Breast epithelium (tissue), 4 donors: Measurements from ENCODE around the gene STRBP. TPM values are rescaled to one million over a fixed set of nuclear protein-coding genes. Genes with fewer than 3 reads are reported as not detected.

ENCODE experiments used
- DNase-seq, 2 donors: peaks; one replicate each; pipeline ENCODE4 v3.0.0-alpha.2; 2019; ENCODE audit warnings: low spot score in 2 of 2
- H3K27ac ChIP-seq, 2 donors: fragments of 200-600 bp; sonication (generic) in 1 of 2; one replicate each; pipeline ENCODE4 v1.5.1; 2016 to 2019; ENCODE audit warnings: mild to moderate bottlenecking in 1 of 2
- H3K27me3 ChIP-seq, 2 donors: fragments of 200-600 bp; sonication (generic) in 1 of 2; one replicate each; pipeline versions ENCODE4 v1.5.1 to v1.6.0; 2017 to 2019; ENCODE audit warnings: control low read depth in 1 of 2, mild to moderate bottlenecking in 1 of 2
- H3K36me3 ChIP-seq: fragments of 200-600 bp; one replicate; pipeline ENCODE4 v1.5.1; 2019
- H3K4me1 ChIP-seq, 2 donors: fragments of 200-600 bp; sonication (generic); one replicate each; pipeline ENCODE4 v1.5.1; 2016 to 2019; ENCODE audit warnings: control low read depth in 1 of 2
- H3K4me3 ChIP-seq, 3 donors: fragments of 200-600 bp; sonication (generic); 1 replicate in 2 of 3; 2 replicates in 1 of 3; pipeline ENCODE4 v1.5.1; 2016 to 2019; ENCODE audit warnings: mild to moderate bottlenecking in 3 of 3, moderate library complexity in 2 of 3
- H3K9me3 ChIP-seq, 2 donors: fragments of 200-600 bp; sonication (generic) in 1 of 2; one replicate each; pipeline ENCODE4 v1.5.1; 2016 to 2019; ENCODE audit warnings: control low read depth in 1 of 2
- CTCF ChIP-seq, 3 donors: fragments of 450-650 bp; IDR thresholded peaks; one replicate each; pipeline ENCODE4 v1.5.1; 2016 to 2017; ENCODE audit warnings: antibody characterized with exemption in 3 of 3, mild to moderate bottlenecking in 3 of 3, moderate library complexity in 3 of 3
- POLR2A ChIP-seq: fragments of 450-650 bp; IDR thresholded peaks from one replicate; pipeline ENCODE4 v1.6.1; 2016; ENCODE audit warnings: antibody characterized with exemption, mild to moderate bottlenecking, moderate library complexity
- POLR2AphosphoS5 ChIP-seq, 3 donors: sonication (generic); formaldehyde crosslinking; IDR thresholded peaks; one replicate each; pipeline ENCODE4 v1.6.1; 2017; ENCODE audit warnings: antibody characterized with exemption in 3 of 3
- intact Hi-C: fragments of 100-400 bp; cut with DNase I; formaldehyde crosslinking; loops from one replicate; pipeline ENCODE4 v1.15.1; 2023; ENCODE audit warnings: low total_unique reads
- total RNA-seq, 3 donors: library from RNA; depleted of rRNA; stranded (reverse); fragments of >200 nt; gene quantifications; one replicate each; pipeline ENCODE4 v1.1.0, GENCODE V29; 2016

The STRBP gene
- total RNA-seq, 3 donors from 2014 or later, result 8.0 to 37.0 (median 22.6) TPM

GRCh38 chr9:123083680-123084079, 184.7 kb downstream of the STRBP start:
- Histone ChIP-seq H3K4me3 (no peak overlapping the region), H3K36me3 (no peaks in the 10 kb centered on the region), H3K27me3 (no peaks in the 10 kb centered on the region), H3K4me1 (no peaks in the 10 kb centered on the region), H3K9me3 (no peaks in the 10 kb centered on the region), H3K27ac (no peak overlapping the region)
- TF ChIP-seq CTCF (IDR thresholded peaks at IDR 0.05) (no peak), POLR2A (no peak), POLR2AphosphoS5 (IDR thresholded peaks at IDR 0.05) (no peak)
- DNase-seq, result no peak
- intact Hi-C loops, result no loop called here

- H3K36me3 ChIP-seq, result no peaks in the 10 kb centered on the region
- H3K4me1 ChIP-seq, result no peaks in the 10 kb centered on the region
- TF ChIP-seq CTCF (IDR thresholded peaks at IDR 0.05) (peak; percentile 20 to 56 (median 46)), POLR2AphosphoS5 (IDR thresholded peaks at IDR 0.05) (no peak), POLR2A (no peak)
- H3K27me3 ChIP-seq, result no peaks in the 10 kb centered on the region
- DNase-seq, result no peak
- no peak overlapping the region for H3K27ac ChIP-seq
- intact Hi-C loops, result no loop called here
- no peak overlapping the region for H3K4me3 ChIP-seq
- H3K9me3 ChIP-seq, result no peaks in the 10 kb centered on the region
Observed at GRCh38 chr9:123081824-123082223, 186.6 kb downstream of the STRBP start.

GRCh38 chr9:123080444-123080843, 187.9 kb downstream of the STRBP start:
- Histone ChIP-seq H3K4me3 (no peak overlapping the region), H3K4me1 (no peaks in the 10 kb centered on the region), H3K36me3 (no peaks in the 10 kb centered on the region), H3K27ac (no peak overlapping the region), H3K9me3 (no peaks in the 10 kb centered on the region), H3K27me3 (no peaks in the 10 kb centered on the region)
- DNase-seq, result no peak
- TF ChIP-seq POLR2A (no peak), POLR2AphosphoS5 (IDR thresholded peaks at IDR 0.05) (no peak), CTCF (IDR thresholded peaks at IDR 0.05) (no peak)
- intact Hi-C loops, result no loop called here

- Histone ChIP-seq H3K9me3 (no peaks in the 10 kb centered on the region), H3K4me3 (no peak overlapping the region), H3K36me3 (no peaks in the 10 kb centered on the region), H3K4me1 (no peaks in the 10 kb centered on the region), H3K27me3 (no peaks in the 10 kb centered on the region), H3K27ac (no peak overlapping the region)
- no peak for DNase-seq
- TF ChIP-seq POLR2A (no peak), POLR2AphosphoS5 (IDR thresholded peaks at IDR 0.05) (no peak), CTCF (IDR thresholded peaks at IDR 0.05) (no peak)
- intact Hi-C loops, result no loop called here
Observed at GRCh38 chr9:123074628-123075027, 193.8 kb downstream of the STRBP start.

- H3K27ac ChIP-seq, result peak overlapping the region; percentile 13 to 41
- DNase-seq, result no peak
- H3K4me1 ChIP-seq, result no peaks in the 10 kb centered on the region
- H3K4me3 ChIP-seq, result no peak overlapping the region
- no peaks in the 10 kb centered on the region for H3K36me3 ChIP-seq
- intact Hi-C loops, result no loop called here
- no peaks in the 10 kb centered on the region for H3K9me3 ChIP-seq
- TF ChIP-seq POLR2A (no peak), POLR2AphosphoS5 (IDR thresholded peaks at IDR 0.05) (no peak), CTCF (IDR thresholded peaks at IDR 0.05) (no peak)
- H3K27me3 ChIP-seq, result no peaks in the 10 kb centered on the region
Observed at GRCh38 chr9:123073991-123074422, 194.4 kb downstream of the STRBP start.
